HG03280 (cell line): Measurements from ENCODE around the gene PTPRM.
"Not testable (repeated sequence)": the region's sequence is repeated elsewhere in the genome, so short reads cannot be mapped to it uniquely, and the experiment has no call there.

Experiments used
- ATAC-seq: cut with Tn5 transposase; IDR thresholded peaks from one replicate; pipeline ENCODE4 v1.9.1; 2021; ENCODE audit warnings: mild to moderate bottlenecking, moderate library complexity; ENCODE audit not compliant: unreplicated experiment

Gene PTPRM

GRCh38 chr18:8439055-8439454 is 871.9 kb downstream of the PTPRM start:
- no peak for ATAC-seq

DNA sequence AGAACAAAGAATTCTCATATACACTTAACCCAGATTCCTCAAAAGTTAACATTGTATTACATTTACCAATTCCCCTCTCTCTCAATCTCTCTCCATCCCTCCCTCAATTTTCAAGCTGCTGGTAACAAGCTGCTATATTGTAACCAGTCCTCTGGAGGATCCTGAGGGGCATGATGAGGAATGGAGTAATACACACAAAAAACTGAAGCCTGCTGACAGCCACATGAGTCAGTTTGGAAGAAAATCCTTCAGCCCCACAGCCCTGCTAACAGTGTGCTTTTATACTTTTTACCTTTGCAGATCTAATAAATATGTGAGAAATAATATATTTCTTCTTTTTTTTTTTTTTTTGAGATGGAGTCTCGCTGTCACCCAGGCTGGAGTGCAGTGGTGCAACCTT is 876.4 kb downstream of the PTPRM start:
- ATAC-seq = no peak

DNA sequence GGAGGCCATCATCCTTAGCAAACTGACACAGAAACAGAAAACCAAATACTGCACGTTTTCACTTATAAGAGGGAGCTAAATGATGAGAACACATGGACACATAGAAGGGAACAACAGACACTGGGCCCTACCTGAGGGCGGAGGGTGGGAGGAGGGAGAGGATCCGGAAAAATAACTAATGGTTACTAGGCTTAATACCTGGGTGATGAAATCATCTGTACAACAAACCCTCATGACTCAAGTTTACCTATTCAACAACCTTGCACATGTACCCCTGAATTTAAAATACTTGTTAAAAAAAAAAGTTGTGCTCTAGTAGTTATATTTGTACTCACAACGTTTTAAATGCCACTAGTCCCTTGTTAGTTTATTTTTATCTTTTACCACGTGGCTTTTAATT is 879.8 kb downstream of the PTPRM start:
- not testable (repeated sequence) for ATAC-seq

GRCh38 chr18:8448130-8448529 is 881.0 kb downstream of the PTPRM start:
- no peak for ATAC-seq

DNA sequence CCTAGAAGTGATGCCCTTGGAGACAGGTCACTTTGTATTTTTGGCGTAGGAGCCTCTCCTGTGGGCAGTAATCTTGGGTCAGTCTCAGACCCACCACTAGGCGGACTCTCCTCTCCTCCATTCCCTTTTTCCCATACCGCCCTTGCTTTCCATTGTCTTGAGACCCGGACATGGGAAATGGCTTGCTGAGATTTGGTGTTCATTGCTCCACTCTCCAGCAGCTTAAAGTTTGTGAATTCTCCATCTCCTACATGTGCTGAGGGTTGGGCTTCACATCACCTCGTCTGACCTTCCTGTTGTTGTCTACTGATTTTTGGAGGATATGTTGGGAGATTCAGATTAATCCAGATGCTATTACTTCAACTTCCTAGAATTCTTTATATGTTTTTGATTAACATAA is 882.9 kb downstream of the PTPRM start:
- no peak for ATAC-seq

- ATAC-seq = no peak
These were observed 884.0 kb downstream of the PTPRM start for GRCh38 chr18:8450898-8451665.

GRCh38 chr18:8453528-8453927 is 886.4 kb downstream of the PTPRM start:
- no peak for ATAC-seq

DNA sequence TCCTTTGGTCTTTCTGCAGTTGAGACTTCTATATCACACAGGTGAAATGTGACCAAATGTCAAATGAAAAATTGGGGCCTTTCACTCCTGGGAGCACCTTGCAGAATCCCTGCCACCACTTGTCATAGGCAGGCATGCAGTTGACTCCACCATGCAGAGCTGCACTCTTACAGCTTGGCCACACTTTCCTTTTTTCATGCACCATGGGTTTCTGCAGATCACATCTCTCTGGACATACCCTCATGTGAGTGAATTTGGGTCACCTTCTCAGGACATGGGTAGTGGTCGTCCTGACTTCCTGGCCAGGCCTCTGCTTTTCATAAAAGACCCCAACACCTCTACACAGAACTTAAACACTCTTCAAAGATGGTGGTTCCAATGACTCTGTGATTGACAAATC is 887.0 kb downstream of the PTPRM start:
- no peak for ATAC-seq

DNA sequence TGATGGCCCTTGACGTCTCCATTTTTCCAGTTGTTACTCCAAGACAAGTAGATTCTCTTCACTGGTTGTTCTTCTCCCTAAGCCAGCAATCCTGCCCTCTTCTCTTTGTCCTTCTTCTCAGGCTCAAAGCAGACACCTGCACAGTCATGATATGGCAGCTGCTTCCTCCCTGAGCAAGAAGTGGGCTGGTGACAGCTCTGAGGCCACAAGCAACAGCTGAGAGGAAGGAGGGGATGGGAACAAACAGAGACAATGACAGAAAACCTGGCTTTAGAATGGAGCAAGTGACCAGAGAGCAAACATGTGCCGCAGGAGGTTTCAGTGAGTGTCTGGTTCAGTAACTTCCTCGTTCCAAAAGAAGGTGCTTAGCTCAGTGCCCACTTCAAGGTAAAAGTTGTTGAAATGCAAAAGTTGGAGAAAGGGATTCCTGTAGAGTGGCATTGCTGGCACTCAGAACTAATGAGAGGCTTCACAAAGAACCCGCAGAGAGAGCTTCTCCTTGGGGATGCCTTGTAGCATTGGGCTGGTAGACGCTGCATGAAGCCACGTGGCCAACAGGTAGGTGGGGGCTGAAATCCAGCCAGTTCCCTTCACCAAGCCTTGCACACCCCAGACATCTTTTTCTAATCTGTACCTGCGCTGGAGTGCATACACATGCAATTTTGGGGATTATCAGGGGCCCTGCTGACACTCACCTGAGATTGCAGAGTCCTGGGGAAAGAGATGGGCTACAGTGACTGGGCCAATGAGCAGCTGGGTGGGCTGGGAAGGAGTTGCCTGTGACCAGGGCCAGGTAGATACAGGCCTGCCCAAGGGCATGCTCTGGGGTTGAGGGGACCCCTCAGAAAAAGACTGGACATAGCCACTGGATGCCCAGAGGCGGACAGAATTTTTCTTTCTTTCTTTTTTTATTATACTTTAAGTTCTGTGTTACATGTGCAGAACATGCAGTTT is 888.8 kb downstream of the PTPRM start:
- no peak for ATAC-seq
